Panc1 (cell line): ENCODE measurements around the gene ZBTB40. TPM values are rescaled to one million over a fixed set of nuclear protein-coding genes. Genes with fewer than 3 reads are reported as not detected.

Experiments
- ATAC-seq: fragments of 200-7000 bp; cut with Tn5 transposase; 2 replicates; pipeline ENCODE4 v1.9.1; 2020; ENCODE audit warnings: mild to moderate bottlenecking, moderate library complexity
- BruUV-seq: library from RNA; stranded (reverse); fragments of 400-500 nt; replicated peaks from 2 replicates; lab custom pipeline; 2021; lab: Mats Ljungman, UMichigan
- CTCF ChIA-PET: fragments of 300-600 bp; sonication (Branson Sonifier 250); formaldehyde crosslinking; loops from one replicate; lab custom pipeline; 2022; ENCODE audit warnings: antibody characterized with exemption; lab: Charles Lee
- POLR2A ChIA-PET: fragments of 300-600 bp; sonication (Branson Sonifier 250); formaldehyde crosslinking; loops from one replicate; lab custom pipeline; 2022; ENCODE audit warnings: antibody characterized with exemption; lab: Charles Lee
- DNase-seq: peaks from one replicate; pipeline ENCODE4 v3.0.0-alpha.2; 2010; ENCODE audit warnings: low read depth, low spot score
- H3K27ac ChIP-seq: 2 replicates; pipeline ENCODE4 v1.5.1; 2011; ENCODE audit warnings: mild to moderate bottlenecking, low read length, inconsistent platforms
- H3K27me3 ChIP-seq: fragments of 200-500 bp; sonication (Bioruptor generic); 2 replicates; pipeline ENCODE4 v1.6.0; 2014; ENCODE audit warnings: low read length, inconsistent platforms; ENCODE audit not compliant: control insufficient read depth, insufficient read depth
- H3K36me3 ChIP-seq: fragments of 200-500 bp; sonication (Bioruptor generic); 2 replicates; pipeline ENCODE4 v1.5.1; 2014; ENCODE audit warnings: inconsistent platforms, mild to moderate bottlenecking, low read length, moderate library complexity; ENCODE audit not compliant: control insufficient read depth, insufficient read depth
- H3K4me1 ChIP-seq: 2 replicates; pipeline ENCODE4 v1.5.1; 2011; ENCODE audit warnings: inconsistent platforms, mild to moderate bottlenecking, low read length, moderate library complexity; ENCODE audit not compliant: control insufficient read depth, insufficient read depth
- H3K4me3 ChIP-seq, 2 experiments: 2 replicates each; pipeline ENCODE4 v1.5.1; 2011 to 2012; ENCODE audit warnings: low read depth in 2 of 2, low read length in 2 of 2, mild to moderate bottlenecking in 2 of 2, inconsistent platforms in 1 of 2, moderate library complexity in 1 of 2
- H3K9me3 ChIP-seq: fragments of 200-500 bp; sonication (Bioruptor generic); 2 replicates; pipeline ENCODE4 v1.5.1; 2014; ENCODE audit warnings: low read depth, mild to moderate bottlenecking, inconsistent platforms, low read length, moderate library complexity; ENCODE audit not compliant: control insufficient read depth, insufficient read depth
- POLR2AphosphoS5 ChIP-seq: IDR thresholded peaks from 2 replicates; pipeline ENCODE4 v1.6.1; 2012; ENCODE audit warnings: mild to moderate bottlenecking, low read depth, low read length, moderate library complexity
- SIN3A ChIP-seq: IDR thresholded peaks from 2 replicates; pipeline ENCODE4 v1.6.1; 2012; ENCODE audit warnings: low read depth, mild to moderate bottlenecking, low read length, moderate library complexity, borderline replicate concordance; ENCODE audit not compliant: insufficient read depth
- TCF7L2 ChIP-seq: IDR thresholded peaks from 2 replicates; pipeline ENCODE4 v1.6.1; 2011; ENCODE audit warnings: mild to moderate bottlenecking, low read depth, low read length, inconsistent platforms
- in situ Hi-C: cut with HindIII; loops from 2 replicates; pipeline ENCODE4 v1.10.0; 2016; ENCODE audit warnings: low sequenced_read_pairs, low pct_unique_long_range_greater_than_20kb
- intact Hi-C: fragments of 100-400 bp; cut with micrococcal nuclease; formaldehyde crosslinking; loops from one replicate; pipeline ENCODE4 v1.10.0; 2022; ENCODE audit not compliant: unreplicated experiment
- total RNA-seq: library from RNA; stranded (reverse); gene quantifications from one replicate; pipeline ENCODE4 v1.2.1, GENCODE V29; 2021; ENCODE audit not compliant: unreplicated experiment
- TF ChIP-seq, protein P1 (sequence below): fragments of 450-650 bp; IDR thresholded peaks from 2 replicates; pipeline ENCODE4 v1.5.1; 2017; ENCODE audit warnings: mild to moderate bottlenecking
- TF ChIP-seq, protein P2 (sequence below), 2 experiments: IDR thresholded peaks; 2 replicates each; pipeline ENCODE4 v1.6.1; 2011 to 2012; ENCODE audit warnings: low read depth in 2 of 2, control low read depth in 1 of 2, low read length in 1 of 2, mild to moderate bottlenecking in 1 of 2, moderate library complexity in 1 of 2; ENCODE audit not compliant: insufficient read depth in 1 of 2

The ZBTB40 gene
- total RNA-seq, 1 experiment from 2014 or later, result 24.3 TPM

DNA sequence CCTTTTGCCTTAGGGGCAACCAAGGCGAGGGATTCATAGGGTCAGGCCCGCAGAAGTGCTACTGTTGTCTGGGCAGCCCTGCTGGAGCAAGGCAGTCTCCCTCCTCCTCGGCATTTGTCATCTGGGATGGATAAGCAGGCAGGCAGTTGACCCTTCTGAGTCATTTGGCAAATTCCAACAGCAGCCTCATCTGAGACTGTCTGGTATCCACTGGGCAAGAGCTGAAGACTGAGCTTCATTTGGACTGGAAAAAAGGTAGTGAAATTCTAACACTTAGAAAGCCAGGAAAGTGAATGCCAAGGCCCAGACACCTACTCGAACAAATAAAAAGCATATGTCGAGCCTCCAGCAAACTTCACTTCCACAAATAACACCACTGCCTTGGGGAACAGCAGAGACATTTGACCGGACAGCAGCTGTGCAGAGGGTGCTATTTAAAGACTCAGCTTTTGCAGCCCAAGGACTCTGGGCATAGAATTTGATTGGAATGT, 4.0 kb upstream of the ZBTB40 start:
- ChIA-PET POLR2A (no interaction called here), CTCF (no interaction called here)
- Histone ChIP-seq H3K36me3 (no peaks in the 10 kb centered on the region; the same call in 1 of the 2 replicates), H3K9me3 (no peaks in the 10 kb centered on the region), H3K27me3 (no peaks in the 10 kb centered on the region), H3K27ac (peak overlapping the region; percentile 58), H3K4me3 (no peak overlapping the region; a peak in 1 of 4 replicates), H3K4me1 (peaks cover 26% of the 10 kb centered on the region)
- DNase-seq (no peak), ATAC-seq (peak; percentile 52)
- no TSS peak for BruUV-seq
- intact Hi-C loops (no loop called here), in situ Hi-C loops (no loop called here)
- TF ChIP-seq TCF7L2 (no peak), POLR2AphosphoS5 (no peak), SIN3A (no peak)
- TF ChIP-seq, protein P1, sequence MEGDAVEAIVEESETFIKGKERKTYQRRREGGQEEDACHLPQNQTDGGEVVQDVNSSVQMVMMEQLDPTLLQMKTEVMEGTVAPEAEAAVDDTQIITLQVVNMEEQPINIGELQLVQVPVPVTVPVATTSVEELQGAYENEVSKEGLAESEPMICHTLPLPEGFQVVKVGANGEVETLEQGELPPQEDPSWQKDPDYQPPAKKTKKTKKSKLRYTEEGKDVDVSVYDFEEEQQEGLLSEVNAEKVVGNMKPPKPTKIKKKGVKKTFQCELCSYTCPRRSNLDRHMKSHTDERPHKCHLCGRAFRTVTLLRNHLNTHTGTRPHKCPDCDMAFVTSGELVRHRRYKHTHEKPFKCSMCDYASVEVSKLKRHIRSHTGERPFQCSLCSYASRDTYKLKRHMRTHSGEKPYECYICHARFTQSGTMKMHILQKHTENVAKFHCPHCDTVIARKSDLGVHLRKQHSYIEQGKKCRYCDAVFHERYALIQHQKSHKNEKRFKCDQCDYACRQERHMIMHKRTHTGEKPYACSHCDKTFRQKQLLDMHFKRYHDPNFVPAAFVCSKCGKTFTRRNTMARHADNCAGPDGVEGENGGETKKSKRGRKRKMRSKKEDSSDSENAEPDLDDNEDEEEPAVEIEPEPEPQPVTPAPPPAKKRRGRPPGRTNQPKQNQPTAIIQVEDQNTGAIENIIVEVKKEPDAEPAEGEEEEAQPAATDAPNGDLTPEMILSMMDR, result no peak
- TF ChIP-seq, protein P2, sequence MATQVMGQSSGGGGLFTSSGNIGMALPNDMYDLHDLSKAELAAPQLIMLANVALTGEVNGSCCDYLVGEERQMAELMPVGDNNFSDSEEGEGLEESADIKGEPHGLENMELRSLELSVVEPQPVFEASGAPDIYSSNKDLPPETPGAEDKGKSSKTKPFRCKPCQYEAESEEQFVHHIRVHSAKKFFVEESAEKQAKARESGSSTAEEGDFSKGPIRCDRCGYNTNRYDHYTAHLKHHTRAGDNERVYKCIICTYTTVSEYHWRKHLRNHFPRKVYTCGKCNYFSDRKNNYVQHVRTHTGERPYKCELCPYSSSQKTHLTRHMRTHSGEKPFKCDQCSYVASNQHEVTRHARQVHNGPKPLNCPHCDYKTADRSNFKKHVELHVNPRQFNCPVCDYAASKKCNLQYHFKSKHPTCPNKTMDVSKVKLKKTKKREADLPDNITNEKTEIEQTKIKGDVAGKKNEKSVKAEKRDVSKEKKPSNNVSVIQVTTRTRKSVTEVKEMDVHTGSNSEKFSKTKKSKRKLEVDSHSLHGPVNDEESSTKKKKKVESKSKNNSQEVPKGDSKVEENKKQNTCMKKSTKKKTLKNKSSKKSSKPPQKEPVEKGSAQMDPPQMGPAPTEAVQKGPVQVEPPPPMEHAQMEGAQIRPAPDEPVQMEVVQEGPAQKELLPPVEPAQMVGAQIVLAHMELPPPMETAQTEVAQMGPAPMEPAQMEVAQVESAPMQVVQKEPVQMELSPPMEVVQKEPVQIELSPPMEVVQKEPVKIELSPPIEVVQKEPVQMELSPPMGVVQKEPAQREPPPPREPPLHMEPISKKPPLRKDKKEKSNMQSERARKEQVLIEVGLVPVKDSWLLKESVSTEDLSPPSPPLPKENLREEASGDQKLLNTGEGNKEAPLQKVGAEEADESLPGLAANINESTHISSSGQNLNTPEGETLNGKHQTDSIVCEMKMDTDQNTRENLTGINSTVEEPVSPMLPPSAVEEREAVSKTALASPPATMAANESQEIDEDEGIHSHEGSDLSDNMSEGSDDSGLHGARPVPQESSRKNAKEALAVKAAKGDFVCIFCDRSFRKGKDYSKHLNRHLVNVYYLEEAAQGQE (IDR thresholded peaks at IDR 0.05; ENCODE audit: insufficient read depth in 1 of 2, low read depth in 2 of 2, low read length in 1 of 2), result no peak

DNA sequence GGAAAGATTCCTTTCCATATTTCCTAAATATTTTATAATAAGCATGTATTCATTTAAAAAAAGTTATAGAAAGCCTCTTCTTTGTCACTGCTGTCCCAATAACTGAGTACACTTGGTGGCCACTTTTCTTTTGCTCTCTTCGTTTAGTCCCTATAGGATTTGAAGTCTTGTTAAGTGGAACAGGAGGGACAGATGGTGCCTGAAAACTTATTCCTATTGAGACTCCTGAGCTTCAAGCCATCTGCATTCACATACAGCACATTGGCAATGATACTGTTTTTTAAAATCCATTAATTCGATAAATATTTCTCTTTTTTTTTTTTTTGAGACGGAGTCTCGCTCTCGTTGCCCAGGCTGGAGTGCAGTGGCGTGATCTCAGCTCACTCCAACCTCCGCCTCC, 2.0 kb upstream of the ZBTB40 start:
- in situ Hi-C loops (no loop called here), intact Hi-C loops (no loop called here)
- ChIA-PET CTCF (no interaction called here), POLR2A (no interaction called here)
- Histone ChIP-seq H3K27me3 (no peaks in the 10 kb centered on the region), H3K4me3 (no peak overlapping the region), H3K4me1 (peaks cover 39% of the 10 kb centered on the region), H3K27ac (no peak overlapping the region; the same call in 1 of the 2 replicates), H3K9me3 (no peaks in the 10 kb centered on the region), H3K36me3 (no peaks in the 10 kb centered on the region; the same call in 1 of the 2 replicates)
- TF ChIP-seq, protein P2 (IDR thresholded peaks at IDR 0.05; ENCODE audit: insufficient read depth in 1 of 2, low read depth in 2 of 2, low read length in 1 of 2), result no peak
- TF ChIP-seq, protein P1, result no peak
- no peak for TF ChIP-seq SIN3A
- no peak for TF ChIP-seq TCF7L2
- ATAC-seq (no peak), DNase-seq (no peak)
- BruUV-seq, result no TSS peak
